Measurements from ENCODE around the gene TOP1.

TOP1 gene

GRCh38 chr20:41045671-41046070 lies 17.0 kb downstream of the TOP1 start (continued):
- TF ChIP-seq PBX3 (CRISPR knock-in tag; IDR thresholded peaks at IDR 0.05) = no peak

DNA sequence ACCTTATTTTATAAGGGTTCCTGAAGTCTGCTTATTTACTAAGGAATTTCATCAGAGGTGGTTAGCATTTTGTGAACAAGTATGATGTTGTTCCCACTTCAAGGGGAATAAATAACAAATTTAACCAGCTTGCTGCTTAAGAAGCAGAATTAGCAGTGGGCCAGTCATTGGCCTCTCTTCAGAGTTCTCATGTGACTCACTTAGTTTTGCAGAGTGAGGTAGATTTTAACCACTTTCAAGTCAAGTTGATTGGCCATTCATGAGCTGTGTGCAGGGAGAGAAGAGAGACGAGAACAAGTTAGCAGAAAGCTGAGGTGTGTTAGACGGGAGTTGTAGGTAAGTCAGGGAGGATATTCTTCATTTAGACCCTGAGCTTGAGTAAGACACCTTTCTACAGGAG lies 18.1 kb downstream of the TOP1 start:
- peaks cover 34% of the 10 kb centered on the region for H3K4me1 ChIP-seq (ENCODE audit: control insufficient read depth, insufficient read depth, low read length)
- no peaks in the 10 kb centered on the region for H3K9me3 ChIP-seq (ENCODE audit: control insufficient read depth, insufficient read depth, low read depth, low read length)
- ChIA-PET POLR2A (interaction anchor here (1.3 to 1.6 kb wide), 2 partner anchors 11 to 17 kb away, joined by 3 read pairs; no protein-coding TSS in a partner anchor), CTCF (interaction anchor here (1.1 to 2.7 kb wide), 3 partner anchors 11 to 56 kb away, joined by 3 to 10 read pairs (median 9); no protein-coding TSS in a partner anchor)
- H3K4me3 ChIP-seq (ENCODE audit: low read depth, low read length) = no peak overlapping the region
- H3K36me3 ChIP-seq (ENCODE audit: control insufficient read depth in 2 of 2, insufficient read depth in 1 of 2, low read length in 2 of 2) = no peaks in the 10 kb centered on the region
- H3K27ac ChIP-seq (ENCODE audit: extremely low read depth, low read depth, low read length) = no peak overlapping the region
- peak; percentile 54; the same call in 1 of the 2 replicates for TF ChIP-seq OSR2 (tag by site-specific recombination; IDR thresholded peaks at IDR 0.05)
- no peak for TF ChIP-seq ZNF174 (tag by site-specific recombination; IDR thresholded peaks at IDR 0.05)
- no peak for TF ChIP-seq ZNF670 (tag by site-specific recombination; IDR thresholded peaks at IDR 0.05; ENCODE audit: low read depth)
- TF ChIP-seq PRDM1 (tag by site-specific recombination; IDR thresholded peaks at IDR 0.05) = no peak

GRCh38 chr20:41047279-41047974 lies 18.8 kb downstream of the TOP1 start:
- no peak overlapping the region for H3K4me3 ChIP-seq (ENCODE audit: low read depth, low read length)
- peaks cover 40% of the 10 kb centered on the region for H3K4me1 ChIP-seq (ENCODE audit: control insufficient read depth, insufficient read depth, low read length)
- no peaks in the 10 kb centered on the region for H3K9me3 ChIP-seq (ENCODE audit: control insufficient read depth, insufficient read depth, low read depth, low read length)
- ChIA-PET CTCF (interaction anchor here (0.7 to 2.7 kb wide), 3 partner anchors 11 to 57 kb away, joined by 3 to 10 read pairs (median 4); no protein-coding TSS in a partner anchor), POLR2A (interaction anchor here (1.6 kb wide), 1 partner anchor 18 kb away, joined by 3 read pairs; no protein-coding TSS in a partner anchor)
- no peak overlapping the region for H3K27ac ChIP-seq (ENCODE audit: extremely low read depth, low read depth, low read length)
- TF ChIP-seq ZNF610 (tag by site-specific recombination; IDR thresholded peaks at IDR 0.05; ENCODE audit: borderline replicate concordance) (no peak), SCRT2 (tag by site-specific recombination; IDR thresholded peaks at IDR 0.05) (peak; percentile 88), GLI4 (tag by site-specific recombination; IDR thresholded peaks at IDR 0.05) (no peak), ZNF184 (tag by site-specific recombination; IDR thresholded peaks at IDR 0.05) (peak; percentile 92), SCRT1 (tag by site-specific recombination; IDR thresholded peaks at IDR 0.05; ENCODE audit: borderline replicate concordance) (peak; percentile 50; the same call in 1 of the 2 replicates)
- TF ChIP-seq, protein P1, sequence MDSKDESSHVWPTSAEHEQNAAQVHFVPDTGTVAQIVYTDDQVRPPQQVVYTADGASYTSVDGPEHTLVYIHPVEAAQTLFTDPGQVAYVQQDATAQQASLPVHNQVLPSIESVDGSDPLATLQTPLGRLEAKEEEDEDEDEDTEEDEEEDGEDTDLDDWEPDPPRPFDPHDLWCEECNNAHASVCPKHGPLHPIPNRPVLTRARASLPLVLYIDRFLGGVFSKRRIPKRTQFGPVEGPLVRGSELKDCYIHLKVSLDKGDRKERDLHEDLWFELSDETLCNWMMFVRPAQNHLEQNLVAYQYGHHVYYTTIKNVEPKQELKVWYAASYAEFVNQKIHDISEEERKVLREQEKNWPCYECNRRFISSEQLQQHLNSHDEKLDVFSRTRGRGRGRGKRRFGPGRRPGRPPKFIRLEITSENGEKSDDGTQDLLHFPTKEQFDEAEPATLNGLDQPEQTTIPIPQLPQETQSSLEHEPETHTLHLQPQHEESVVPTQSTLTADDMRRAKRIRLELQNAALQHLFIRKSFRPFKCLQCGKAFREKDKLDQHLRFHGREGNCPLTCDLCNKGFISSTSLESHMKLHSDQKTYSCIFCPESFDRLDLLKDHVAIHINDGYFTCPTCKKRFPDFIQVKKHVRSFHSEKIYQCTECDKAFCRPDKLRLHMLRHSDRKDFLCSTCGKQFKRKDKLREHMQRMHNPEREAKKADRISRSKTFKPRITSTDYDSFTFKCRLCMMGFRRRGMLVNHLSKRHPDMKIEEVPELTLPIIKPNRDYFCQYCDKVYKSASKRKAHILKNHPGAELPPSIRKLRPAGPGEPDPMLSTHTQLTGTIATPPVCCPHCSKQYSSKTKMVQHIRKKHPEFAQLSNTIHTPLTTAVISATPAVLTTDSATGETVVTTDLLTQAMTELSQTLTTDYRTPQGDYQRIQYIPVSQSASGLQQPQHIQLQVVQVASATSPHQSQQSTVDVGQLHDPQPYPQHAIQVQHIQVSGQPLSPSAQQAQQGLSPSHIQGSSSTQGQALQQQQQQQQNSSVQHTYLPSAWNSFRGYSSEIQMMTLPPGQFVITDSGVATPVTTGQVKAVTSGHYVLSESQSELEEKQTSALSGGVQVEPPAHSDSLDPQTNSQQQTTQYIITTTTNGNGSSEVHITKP (tag by site-specific recombination; IDR thresholded peaks at IDR 0.05) = peak; percentile 92
- no peaks in the 10 kb centered on the region for H3K36me3 ChIP-seq (ENCODE audit: control insufficient read depth in 2 of 2, insufficient read depth in 1 of 2, low read length in 2 of 2)

GRCh38 chr20:41047975-41048305 lies 19.3 kb downstream of the TOP1 start:
- Histone ChIP-seq H3K9me3 (ENCODE audit: control insufficient read depth, insufficient read depth, low read depth, low read length) (no peaks in the 10 kb centered on the region), H3K4me1 (ENCODE audit: control insufficient read depth, insufficient read depth, low read length) (peaks cover 40% of the 10 kb centered on the region), H3K27ac (ENCODE audit: extremely low read depth, low read depth, low read length) (no peak overlapping the region), H3K4me3 (ENCODE audit: low read depth, low read length) (no peak overlapping the region), H3K36me3 (ENCODE audit: control insufficient read depth in 2 of 2, insufficient read depth in 1 of 2, low read length in 2 of 2) (no peaks in the 10 kb centered on the region)
- POLR2A ChIA-PET = no interaction called here
- CTCF ChIA-PET = interaction anchor here (0.7 kb wide), 1 partner anchor 32 kb away, joined by 4 read pairs; no protein-coding TSS in a partner anchor
- TF ChIP-seq OVOL3 (tag by site-specific recombination; IDR thresholded peaks at IDR 0.05) (no peak), ZNF138 (tag by site-specific recombination; IDR thresholded peaks at IDR 0.05; ENCODE audit: borderline replicate concordance) (no peak), ZNF335 (tag by site-specific recombination; conservative IDR thresholded peaks at IDR 0.05) (peak; percentile 31; the same call in 1 of the 2 replicates), SP7 (tag by site-specific recombination; IDR thresholded peaks at IDR 0.05) (peak; percentile 33; the same call in 1 of the 2 replicates), ZNF394 (tag by site-specific recombination; IDR thresholded peaks at IDR 0.05; ENCODE audit: borderline replicate concordance) (peak; percentile 78; the same call in 1 of the 2 replicates), PRDM1 (tag by site-specific recombination; IDR thresholded peaks at IDR 0.05) (no peak), ZNF623 (tag by site-specific recombination; IDR thresholded peaks at IDR 0.05) (no peak), ZNF214 (tag by site-specific recombination; IDR thresholded peaks at IDR 0.05; ENCODE audit: borderline replicate concordance) (no peak), HOXC10 (CRISPR knock-in tag; IDR thresholded peaks at IDR 0.05) (no peak)

All from HEK293 (cell line).